Lower leg skin (tissue), 4 donors: ENCODE measurements around the gene SHH. TPM values are rescaled to one million over a fixed set of nuclear protein-coding genes. Genes with fewer than 3 reads are reported as not detected.

ENCODE experiments used
- DNase-seq, 2 donors: peaks; one replicate each; pipeline ENCODE4 v3.0.0-alpha.2; 2019; ENCODE audit warnings: low spot score in 2 of 2
- H3K4me3 ChIP-seq: fragments of 200-600 bp; sonication (generic); 2 replicates; pipeline ENCODE4 v1.5.1; 2017; ENCODE audit warnings: mild to moderate bottlenecking, low read depth; ENCODE audit not compliant: poor library complexity, severe bottlenecking
- CTCF ChIP-seq, 3 donors: fragments of 450-650 bp; IDR thresholded peaks; one replicate each; pipeline ENCODE4 v1.5.1; 2016; ENCODE audit warnings: antibody characterized with exemption in 3 of 3, mild to moderate bottlenecking in 3 of 3, moderate library complexity in 2 of 3
- POLR2A ChIP-seq, 2 donors: fragments of 450-650 bp; IDR thresholded peaks; one replicate each; pipeline ENCODE4 v1.6.1; 2016 to 2017; ENCODE audit warnings: antibody characterized with exemption in 2 of 2, mild to moderate bottlenecking in 1 of 2, moderate library complexity in 1 of 2
- WGBS, 2 donors: methylation state at CpG; one replicate each; pipeline ENCODE4 v1.1.5; 2018; 5-methylcytosine and 5-hydroxymethylcytosine counted together
- intact Hi-C: fragments of 100-400 bp; cut with DNase I; formaldehyde crosslinking; loops from one replicate; pipeline ENCODE4 v1.15.0; 2023; ENCODE audit warnings: low total_unique reads
- total RNA-seq, 4 donors: library from RNA; depleted of rRNA; stranded (reverse); fragments of >200 nt; gene quantifications; one replicate each; pipeline ENCODE4 v1.1.0, GENCODE V29; 2016

SHH gene
- total RNA-seq, 4 donors from 2014 or later: not detected

- TF ChIP-seq POLR2A (IDR thresholded peaks at IDR 0.05) (no peak), CTCF (IDR thresholded peaks at IDR 0.05) (no peak)
- no peak for DNase-seq
- WGBS, 2 donors: 81 to 89% methylated on average over 14 to 16 of the region's 16 CpGs
- H3K4me3 ChIP-seq: no peak overlapping the region
- intact Hi-C loops: loop anchor here (10.0 kb wide), 1 partner anchor 674 kb away; no protein-coding TSS in a partner anchor
Measured at GRCh38 chr7:155800741-155801267, 11.5 kb downstream of the SHH start.

- intact Hi-C loops: loop anchor here (10.0 kb wide), 1 partner anchor 674 kb away; no protein-coding TSS in a partner anchor
- no peak for DNase-seq
- 82% methylated on average over 11 of the region's 11 CpGs for WGBS, 2 donors
- TF ChIP-seq POLR2A (IDR thresholded peaks at IDR 0.05) (no peak), CTCF (IDR thresholded peaks at IDR 0.05) (no peak)
- H3K4me3 ChIP-seq: no peak overlapping the region
Measured at GRCh38 chr7:155800301-155800700, 12.0 kb downstream of the SHH start.

- no peak for TF ChIP-seq CTCF (IDR thresholded peaks at IDR 0.05)
- no peak for TF ChIP-seq POLR2A (IDR thresholded peaks at IDR 0.05)
- no peak overlapping the region for H3K4me3 ChIP-seq
- 34 to 37% methylated on average over 19 of the region's 19 CpGs for WGBS, 2 donors
- DNase-seq: no peak
- intact Hi-C loops: loop anchor here (10.0 kb wide), 1 partner anchor 1025 kb away; no protein-coding TSS in a partner anchor
Measured at GRCh38 chr7:155799514-155799913, 12.7 kb downstream of the SHH start.

GRCh38 chr7:155798673-155799439 is 13.4 kb downstream of the SHH start:
- DNase-seq: no peak
- no peak overlapping the region for H3K4me3 ChIP-seq
- no peak for TF ChIP-seq CTCF (IDR thresholded peaks at IDR 0.05)
- TF ChIP-seq POLR2A (IDR thresholded peaks at IDR 0.05): no peak
- intact Hi-C loops: loop anchor here (10.0 kb wide), 1 partner anchor 1026 kb away; no protein-coding TSS in a partner anchor
- WGBS, 2 donors: 57 to 58% methylated on average over 13 of the region's 13 CpGs

- intact Hi-C loops: loop anchor here (10.0 kb wide), 1 partner anchor 1027 kb away; no protein-coding TSS in a partner anchor
- TF ChIP-seq CTCF (IDR thresholded peaks at IDR 0.05) (no peak), POLR2A (IDR thresholded peaks at IDR 0.05) (no peak)
Measured at GRCh38 chr7:155797262-155798250, 14.7 kb downstream of the SHH start.

More at GRCh38 chr7:155797262-155798250, 14.7 kb downstream of the SHH start:
- 62 to 77% methylated on average over 26 to 33 of the region's 38 CpGs for WGBS, 2 donors
- DNase-seq: no peak
- H3K4me3 ChIP-seq: no peak overlapping the region
